H1 (cell line): ENCODE measurements around the gene LPP. TPM values are rescaled to one million over a fixed set of nuclear protein-coding genes. Genes with fewer than 3 reads are reported as not detected.

Experiments used
- CTCF ChIA-PET: fragments of 300-600 bp; sonication (Branson Sonifier 250); formaldehyde crosslinking; loops from one replicate; lab custom pipeline; 2021; ENCODE audit not compliant: partially characterized antibody; lab: Charles Lee
- POLR2A ChIA-PET: fragments of 300-600 bp; sonication (Branson Sonifier 250); formaldehyde crosslinking; loops from one replicate; lab custom pipeline; 2021; ENCODE audit warnings: inconsistent platforms; ENCODE audit not compliant: partially characterized antibody; lab: Charles Lee
- DNase-seq, 2 experiments: peaks; one replicate each; pipeline versions ENCODE4 v3.0.0 to v3.0.0-alpha.2; 2010 to 2022; ENCODE audit warnings: low spot score in 2 of 2, low read depth in 1 of 2, mixed read lengths in 1 of 2
- FAIRE-seq: peaks from 2 replicates; lab custom pipeline; 2011; peaks lifted over from hg19 to GRCh38; lab: Jason Lieb, UNC
- H2AFZ ChIP-seq: 2 replicates; pipeline ENCODE4 v1.8.1; 2012; ENCODE audit warnings: low read length, inconsistent platforms
- H2AK5ac ChIP-seq: 2 replicates; pipeline ENCODE4 v1.6.1; 2013; ENCODE audit warnings: low read depth, low read length
- H2BK120ac ChIP-seq: replicated peaks from 2 replicates; pipeline ENCODE3; 2013; ENCODE audit warnings: low read depth, low read length, inconsistent platforms
- H2BK12ac ChIP-seq: 2 replicates; pipeline ENCODE4 v1.6.1; 2013; ENCODE audit warnings: low read depth, low read length
- H2BK15ac ChIP-seq: 2 replicates; pipeline ENCODE4 v1.6.1; 2013; ENCODE audit warnings: low read length
- H2BK20ac ChIP-seq: 2 replicates; pipeline ENCODE4 v1.6.1; 2013; ENCODE audit warnings: low read length
- H2BK5ac ChIP-seq: 2 replicates; pipeline ENCODE4 v1.6.1; 2013; ENCODE audit warnings: low read depth, low read length
- H3K14ac ChIP-seq: 2 replicates; pipeline ENCODE4 v1.6.1; 2013; ENCODE audit warnings: inconsistent platforms; ENCODE audit not compliant: insufficient read length
- H3K18ac ChIP-seq: 2 replicates; pipeline ENCODE4 v1.6.1; 2013; ENCODE audit warnings: low read length; ENCODE audit errors: extremely low read depth
- H3K23ac ChIP-seq: 2 replicates; pipeline ENCODE4 v1.6.1; 2013; ENCODE audit warnings: inconsistent platforms; ENCODE audit not compliant: insufficient read length
- H3K23me2 ChIP-seq: 2 replicates; pipeline ENCODE4 v1.6.1; 2013; ENCODE audit warnings: low read depth, low read length
- H3K27ac ChIP-seq: 2 replicates; pipeline ENCODE4 v1.6.1; 2011; ENCODE audit warnings: low read depth, low read length, inconsistent platforms
- H3K27me3 ChIP-seq, 4 experiments: replicated peaks in 1 of 4; 1 replicate in 1 of 4; 2 replicates in 3 of 4; pipeline versions ENCODE4 v1.6.1 to v1.8.1; 2011 to 2013; ENCODE audit warnings: low read length in 3 of 4, mild to moderate bottlenecking in 3 of 4, inconsistent platforms in 2 of 4, mixed read lengths in 2 of 4, moderate library complexity in 1 of 4; ENCODE audit not compliant: control insufficient read depth in 3 of 4, insufficient read depth in 3 of 4; ENCODE audit errors: extremely low read depth in 1 of 4
- H3K36me3 ChIP-seq, 4 experiments: 2 replicates each; pipeline versions ENCODE4 v1.6.1 to v1.8.1; 2011 to 2013; ENCODE audit warnings: mild to moderate bottlenecking in 4 of 4, low read length in 3 of 4, moderate library complexity in 2 of 4, control low read depth in 1 of 4, inconsistent platforms in 1 of 4; ENCODE audit not compliant: insufficient read depth in 4 of 4, control insufficient read depth in 2 of 4
- H3K4ac ChIP-seq: replicated peaks from 2 replicates; pipeline ENCODE3; 2013; ENCODE audit warnings: low read length, low read depth, mixed read lengths, inconsistent platforms; ENCODE audit not compliant: insufficient read length
- H3K4me1 ChIP-seq, 4 experiments: replicated peaks in 1 of 4; 1 replicate in 1 of 4; 2 replicates in 3 of 4; pipeline versions ENCODE4 v1.6.1 to v1.8.1; 2011 to 2013; ENCODE audit warnings: low read length in 3 of 4, inconsistent platforms in 2 of 4, mixed read lengths in 1 of 4; ENCODE audit not compliant: insufficient read depth in 4 of 4, control insufficient read depth in 3 of 4
- H3K4me2 ChIP-seq, 2 experiments: 2 replicates each; pipeline versions ENCODE4 v1.6.1 to v1.8.1; 2011 to 2013; ENCODE audit warnings: low read depth in 2 of 2, low read length in 2 of 2, control low read depth in 1 of 2, inconsistent platforms in 1 of 2, mild to moderate bottlenecking in 1 of 2; ENCODE audit not compliant: insufficient read depth in 1 of 2
- H3K4me3 ChIP-seq, 4 experiments: fragments of 200-600, 300-600 bp in 1 of 4; sonication (generic), shearing (Covaris generic), sonication (Bioruptor Twin) in 1 of 4; 2 replicates each; pipeline versions ENCODE4 v1.5.1 to v1.8.1; 2011 to 2016; ENCODE audit warnings: low read length in 4 of 4, low read depth in 3 of 4, control low read depth in 2 of 4, inconsistent platforms in 2 of 4, mild to moderate bottlenecking in 2 of 4, mixed read lengths in 1 of 4, moderate library complexity in 1 of 4; ENCODE audit not compliant: insufficient read depth in 2 of 4; ENCODE audit errors: extremely low read depth in 1 of 4
- H3K56ac ChIP-seq: replicated peaks from 2 replicates; pipeline ENCODE3; 2013; ENCODE audit warnings: low read depth, mild to moderate bottlenecking, mixed read lengths, low read length, inconsistent platforms; ENCODE audit not compliant: insufficient read length
- H3K79me1 ChIP-seq: 2 replicates; pipeline ENCODE4 v1.6.1; 2013; ENCODE audit warnings: low read depth, low read length, control low read depth
- H3K79me2 ChIP-seq, 2 experiments: 2 replicates each; pipeline versions ENCODE4 v1.6.1 to v1.8.1; 2012 to 2013; ENCODE audit warnings: low read length in 2 of 2, mild to moderate bottlenecking in 2 of 2, inconsistent platforms in 1 of 2; ENCODE audit not compliant: insufficient read depth in 2 of 2, control insufficient read depth in 1 of 2
- H3K9ac ChIP-seq, 4 experiments: replicated peaks in 1 of 4; 1 replicate in 1 of 4; 2 replicates in 3 of 4; pipeline versions ENCODE4 v1.6.1 to v1.8.1; 2011 to 2013; ENCODE audit warnings: low read depth in 3 of 4, low read length in 3 of 4, control low read depth in 2 of 4, mild to moderate bottlenecking in 2 of 4, moderate library complexity in 2 of 4, inconsistent platforms in 1 of 4; ENCODE audit errors: extremely low read depth in 1 of 4
- H3K9me3 ChIP-seq, 2 experiments: 2 replicates each; pipeline versions ENCODE4 v1.6.1 to v1.8.1; 2012 to 2013; ENCODE audit warnings: mild to moderate bottlenecking in 2 of 2, moderate library complexity in 2 of 2, control low read depth in 1 of 2, inconsistent platforms in 1 of 2, low read depth in 1 of 2, low read length in 1 of 2, mixed read lengths in 1 of 2; ENCODE audit not compliant: insufficient read depth in 2 of 2
- H4K20me1 ChIP-seq, 2 experiments: replicated peaks in 1 of 2; 2 replicates each; pipeline versions ENCODE3 to v1.8.1; 2011 to 2013; ENCODE audit warnings: inconsistent platforms in 2 of 2, low read length in 2 of 2, mild to moderate bottlenecking in 1 of 2; ENCODE audit not compliant: insufficient read depth in 2 of 2, control insufficient read depth in 1 of 2
- H4K5ac ChIP-seq: 2 replicates; pipeline ENCODE4 v1.6.1; 2013; ENCODE audit warnings: low read length, low read depth, mixed read lengths, inconsistent platforms; ENCODE audit not compliant: insufficient read length
- H4K8ac ChIP-seq: 2 replicates; pipeline ENCODE4 v1.8.0; 2013; ENCODE audit warnings: mild to moderate bottlenecking, moderate library complexity, low read length, inconsistent platforms; ENCODE audit not compliant: insufficient read depth; ENCODE audit errors: extremely low read depth
- H4K91ac ChIP-seq: replicated peaks from 2 replicates; pipeline ENCODE3; 2013; ENCODE audit warnings: low read length, mixed read lengths, inconsistent platforms; ENCODE audit not compliant: insufficient read length
- HDAC6 ChIP-seq: IDR thresholded peaks from one replicate; pipeline ENCODE4 v1.7.1; 2012; ENCODE audit warnings: low read depth, mild to moderate bottlenecking, inconsistent platforms, low read length, moderate library complexity
- SIRT6 ChIP-seq: IDR thresholded peaks from one replicate; pipeline ENCODE4 v1.7.1; 2012; ENCODE audit warnings: low read length, inconsistent platforms
- WGBS, 2 experiments: shearing (Covaris generic) in 1 of 2; methylation state at CpG; one replicate each; pipeline versions ENCODE4 v1.1.6 to v1.1.7; 2013 to 2015; ENCODE audit warnings: low lambda C conversion rate in 2 of 2, mixed read lengths in 2 of 2, inconsistent platforms in 1 of 2, low coverage in 1 of 2, missing lambda C conversion rate in 1 of 2; ENCODE audit not compliant: insufficient replicate concordance in 2 of 2, insufficient coverage in 1 of 2, insufficient read length in 1 of 2; ENCODE audit errors: extremely low coverage in 1 of 2, missing lambda C conversion rate in 1 of 2; 5-methylcytosine and 5-hydroxymethylcytosine counted together
- polyA plus RNA-seq, 7 experiments: library from polyadenylated mRNA; depleted of rRNA in 3 of 7; stranded (reverse) in 5 of 7; unstranded in 2 of 7; fragments of >200 nt in 5 of 7; fragments of 200-250 nt in 2 of 7; gene quantifications; 1 replicate in 5 of 7; 2 replicates in 1 of 7; 4 replicates in 1 of 7; pipeline versions ENCODE4 v1.2.1 to v1.2.3, GENCODE V29; 2011 to 2013; ENCODE audit warnings: missing spikeins in 2 of 7, mixed read lengths in 2 of 7
- total RNA-seq: library from RNA; stranded (reverse); fragmentation: NEBNext Ultra II Directional; extraction: Animal tissue kit (Norgen Biotek cat#: 25700); gene quantifications from 2 replicates; pipeline ENCODE4 v1.2.1, GENCODE V29; 2021

Gene LPP
- total and polyA plus RNA-seq, 2 of the 8 experiments (the other 6 are each of a cell fraction or from before 2014, with no cell fraction given) = 10.0 to 53.3 TPM

- POLR2A ChIA-PET = no interaction called here
- no peak for DNase-seq
- Histone ChIP-seq H3K36me3 (no peaks in the 10 kb centered on the region), H3K4me2 (no peak overlapping the region), H4K91ac (no peak overlapping the region), H3K27me3 (no peaks in the 10 kb centered on the region), H3K18ac (no peak overlapping the region), H3K79me2 (no peaks in the 10 kb centered on the region), H3K4me3 (no peak overlapping the region), H3K9me3 (no peaks in the 10 kb centered on the region), H3K23me2 (no peaks in the 10 kb centered on the region), H3K4ac (no peak overlapping the region), H2BK120ac (no peak overlapping the region), H2BK20ac (no peak overlapping the region), H4K20me1 (no peaks in the 10 kb centered on the region), H2AFZ (no peak overlapping the region), H2BK15ac (no peak overlapping the region), H3K4me1 (0 out of 7 replicates have a peak, but pooled peaks cover 0 to 2% (median 0%) of the 10 kb centered on the region in 4 experiments), H2BK12ac (no peak overlapping the region), H2AK5ac (no peak overlapping the region), H3K79me1 (no peaks in the 10 kb centered on the region), H4K5ac (no peak overlapping the region), H3K9ac (no peak overlapping the region), H3K23ac (no peak overlapping the region), H2BK5ac (no peak overlapping the region), H3K27ac (no peak overlapping the region), H3K56ac (no peak overlapping the region), H3K14ac (no peak overlapping the region), H4K8ac (no peak overlapping the region)
- CTCF ChIA-PET = interaction anchor here (1.0 to 1.6 kb wide), 3 partner anchors 83 to 792 kb away, joined by 3 read pairs; no protein-coding TSS in a partner anchor
- FAIRE-seq = no peak
- TF ChIP-seq HDAC6 = no peak
- no peak for TF ChIP-seq SIRT6
- WGBS, 2 experiments = 89% methylated on average over 2 of the region's 2 CpGs; no CpG with 5 or more reads in 1 of the 2 experiments
Observed at GRCh38 chr3:188530226-188530625, 376.3 kb downstream of the LPP start.
